Measurements from ENCODE around the gene MYO3B.
A peak's percentile ranks its signal among the peaks of the same experiment; 100 is the strongest.
"Not testable (repeated sequence)": the region's sequence is repeated elsewhere in the genome, so short reads cannot be mapped to it uniquely, and the experiment has no call there.

The MYO3B gene

DNA sequence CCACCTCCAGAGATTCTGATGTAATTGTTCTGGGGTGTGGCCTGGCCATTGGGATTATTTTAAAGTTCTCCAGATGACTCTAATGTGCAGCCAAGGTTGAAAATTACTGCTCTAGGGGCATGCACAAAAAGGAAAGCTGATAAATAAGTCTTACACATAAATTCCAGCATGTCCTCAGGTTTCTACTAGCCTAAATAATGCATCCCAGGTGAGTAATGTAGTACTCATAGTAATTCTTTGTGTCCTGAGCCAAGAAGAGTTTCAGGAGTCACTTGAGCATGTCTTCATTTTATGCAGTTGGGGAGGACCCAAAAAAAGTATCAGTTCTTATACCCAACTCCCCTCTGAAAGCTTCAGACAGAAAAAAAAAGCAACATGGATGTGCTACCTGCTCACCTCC is 407.1 kb downstream of the MYO3B start:
- DNase-seq, result no peak

- no peak for DNase-seq
Measured at GRCh38 chr2:170586571-170587095, 408.7 kb downstream of the MYO3B start.

GRCh38 chr2:170587117-170587516 is 409.2 kb downstream of the MYO3B start:
- DNase-seq, result no peak

GRCh38 chr2:170587922-170588321 is 410.0 kb downstream of the MYO3B start:
- DNase-seq, result no peak

DNA sequence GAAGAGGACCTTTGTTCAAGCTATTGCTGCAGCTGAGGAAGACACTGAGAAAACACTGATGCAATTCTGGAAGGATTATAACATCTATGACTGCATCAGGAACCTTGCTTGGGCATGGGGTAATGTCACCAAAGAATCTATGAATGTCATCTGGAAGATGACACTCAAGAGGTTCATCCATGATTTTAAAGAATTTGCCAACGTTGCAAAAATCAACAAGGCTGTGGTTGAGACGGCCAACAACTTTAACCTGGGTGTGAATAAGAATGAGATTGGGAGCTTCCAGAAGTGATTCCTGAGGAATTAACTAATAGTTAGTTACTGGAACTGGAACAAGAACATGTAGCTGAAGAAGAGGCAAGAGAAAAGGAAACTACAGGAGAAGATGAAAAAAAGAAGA is 410.8 kb downstream of the MYO3B start:
- DNase-seq, result no peak

DNA sequence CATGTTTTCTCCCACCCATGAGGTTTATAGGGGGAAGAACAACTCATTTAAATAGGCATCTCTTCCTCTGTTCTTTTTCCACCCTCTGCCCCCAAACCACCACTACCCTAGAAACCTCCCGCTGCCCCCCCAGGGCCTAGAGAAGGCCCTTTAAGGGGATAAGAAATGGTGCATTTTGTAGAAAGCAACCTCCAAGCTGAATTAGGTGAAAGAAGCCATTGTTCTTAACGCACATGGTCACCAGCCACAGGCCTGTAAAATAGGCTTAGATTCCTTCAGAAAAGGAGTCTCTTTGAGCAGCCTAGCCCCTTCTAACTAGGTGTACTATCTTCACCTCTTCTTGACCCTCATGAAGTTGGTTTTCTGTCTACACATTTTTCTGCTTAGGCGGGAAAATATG is 418.6 kb downstream of the MYO3B start:
- no peak for DNase-seq

DNA sequence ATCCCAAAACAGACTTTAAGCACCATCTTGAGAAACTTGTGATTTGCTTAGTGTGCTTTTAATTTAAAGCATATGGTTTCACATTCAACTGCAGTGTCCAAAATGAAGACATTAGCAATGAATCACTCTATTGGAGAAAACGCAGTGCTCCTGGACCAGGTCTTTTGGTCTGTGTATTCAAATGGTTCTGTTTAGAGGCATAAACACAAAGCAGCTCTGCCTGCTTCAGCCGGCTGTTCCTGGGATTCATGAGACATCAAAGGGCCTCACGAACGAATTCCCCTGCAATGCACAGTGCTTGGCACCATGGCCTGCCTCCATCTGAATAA is 420.1 kb downstream of the MYO3B start:
- DNase-seq, result no peak

DNA sequence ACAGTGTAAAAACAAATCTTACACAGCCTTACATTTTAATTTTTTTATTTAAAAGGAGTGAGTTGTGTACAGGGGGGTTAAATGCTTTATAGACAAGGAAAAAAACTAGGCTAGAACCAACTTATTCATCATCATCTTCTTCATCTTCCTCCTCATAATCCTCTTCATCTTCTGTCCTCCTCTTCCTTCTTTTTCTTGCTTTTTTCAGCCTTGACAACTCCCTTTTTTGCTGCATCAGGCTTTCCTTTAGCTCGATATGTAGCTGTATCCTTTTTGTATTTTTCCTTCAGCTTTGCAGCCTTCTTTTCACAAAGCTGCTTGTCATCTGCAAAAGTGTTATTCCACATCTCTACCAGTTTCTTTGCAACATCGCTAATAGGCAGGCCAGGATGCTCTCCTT is 423.5 kb downstream of the MYO3B start:
- DNase-seq, result no peak

- DNase-seq, result no peak
Measured at GRCh38 chr2:170605862-170606261, 427.9 kb downstream of the MYO3B start.

- no peak for DNase-seq
Measured at GRCh38 chr2:170607171-170607570, 429.2 kb downstream of the MYO3B start.

GRCh38 chr2:170610615-170611014 is 432.7 kb downstream of the MYO3B start:
- DNase-seq, result no peak

GRCh38 chr2:170618948-170619347 is 441.0 kb downstream of the MYO3B start:
- not testable (repeated sequence) for DNase-seq

- DNase-seq, result not testable (repeated sequence)
Measured at GRCh38 chr2:170635094-170635493, 457.1 kb downstream of the MYO3B start.

GRCh38 chr2:170639635-170640034 is 461.7 kb downstream of the MYO3B start:
- no peak for DNase-seq

GRCh38 chr2:170641961-170642360 is 464.0 kb downstream of the MYO3B start:
- no peak for DNase-seq

GRCh38 chr2:170643346-170643745 is 465.4 kb downstream of the MYO3B start:
- DNase-seq, result no peak

- no peak for DNase-seq
Measured at GRCh38 chr2:170647741-170648436, 469.9 kb downstream of the MYO3B start.

GRCh38 chr2:170651624-170652325 is 473.8 kb downstream of the MYO3B start:
- DNase-seq, result peak; percentile 62

GRCh38 chr2:170652637-170653417 is 474.9 kb downstream of the MYO3B start:
- DNase-seq, result no peak

DNA sequence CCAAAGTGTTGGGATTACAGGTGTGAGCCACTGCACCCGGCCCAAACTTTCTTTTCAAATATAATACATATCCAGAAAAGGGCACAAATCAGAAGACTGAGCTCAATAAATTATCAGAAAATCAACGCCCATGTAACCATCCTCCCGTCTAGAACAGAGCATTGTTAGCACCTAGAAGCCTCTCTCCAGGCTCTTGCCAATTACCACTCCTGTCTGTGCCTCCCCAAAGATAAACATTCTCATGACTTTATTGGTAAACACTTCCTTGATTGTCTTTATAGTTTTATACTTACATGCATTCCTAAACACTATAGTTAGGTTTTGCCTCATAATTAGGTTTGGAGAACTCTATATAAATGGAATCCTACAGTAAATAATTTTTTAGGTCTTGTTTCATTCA is 478.7 kb downstream of the MYO3B start:
- DNase-seq, result no peak

- no peak for DNase-seq
Measured at GRCh38 chr2:170660409-170660808, 482.5 kb downstream of the MYO3B start.

- DNase-seq, result no peak
Measured at GRCh38 chr2:170665743-170666142, 487.8 kb downstream of the MYO3B start.

- DNase-seq, result no peak
Measured at GRCh38 chr2:170669909-170670308, 492.0 kb downstream of the MYO3B start.

DNA sequence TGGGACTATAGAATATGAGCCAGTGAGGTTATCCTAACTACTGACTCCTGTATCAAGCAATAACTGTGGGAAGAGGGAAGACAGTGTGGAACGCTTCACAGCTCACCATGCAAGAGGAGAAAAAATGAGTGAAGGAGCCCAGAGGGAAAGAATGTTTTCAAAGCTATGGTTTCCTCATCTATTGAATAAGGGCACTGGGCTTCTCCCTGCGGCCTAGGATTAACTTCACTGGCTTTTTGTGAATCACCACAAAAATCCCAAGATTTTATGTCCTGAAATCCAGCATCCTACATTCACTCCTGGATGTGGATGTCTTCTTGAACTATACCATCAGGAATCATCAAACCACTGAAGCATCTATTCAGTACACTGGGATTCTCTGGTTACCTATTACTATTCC is 492.7 kb downstream of the MYO3B start:
- DNase-seq, result no peak
